ENCODE data around the gene TMED10. TPM values are rescaled to one million over a fixed set of nuclear protein-coding genes. Genes with fewer than 3 reads are reported as not detected.

The TMED10 gene
- total RNA-seq, 2 donors from 2014 or later, result 261 to 325 TPM

- Histone ChIP-seq H3K9me3 (no peaks in the 10 kb centered on the region), H3K27me3 (no peaks in the 10 kb centered on the region), H3K36me3 (peaks cover 40% of the 10 kb centered on the region), H3K4me3 (no peak overlapping the region), H3K4me1 (no peaks in the 10 kb centered on the region), H3K27ac (no peak overlapping the region)
- TF ChIP-seq CTCF (IDR thresholded peaks at IDR 0.05), result no peak
- DNase-seq (ENCODE audit: low spot score), result no peak
Observed at GRCh38 chr14:75081660-75082229, 94.7 kb downstream of the TMED10 start.

Other genes starting within 250 kb of the TMED10 start
- 1 to 10 TPM; 3.3 to 7.0 TPM for gene PGF, start 221.0 kb downstream of the TMED10 start, total RNA-seq
- 10 to 100 TPM; 26.1 to 35.3 TPM for gene EIF2B2, start 173.7 kb downstream of the TMED10 start, total RNA-seq
- gene MLH3, start 125.1 kb downstream of the TMED10 start, total RNA-seq, result 10 to 100 TPM; 16.1 to 19.1 TPM
- 10 to 100 TPM; 11.0 to 19.5 TPM for gene ACYP1, start 112.6 kb downstream of the TMED10 start, total RNA-seq
- 10 to 100 TPM in 1 of 2 donors, 1 to 10 TPM in 1; 4.8 to 10.5 TPM for gene ZC2HC1C, start 107.0 kb downstream of the TMED10 start, total RNA-seq
- gene NEK9, start 49.6 kb downstream of the TMED10 start, total RNA-seq, result 10 to 100 TPM; 45.7 to 49.2 TPM
- gene FOS, start 102.2 kb upstream of the TMED10 start, total RNA-seq, result 100 to 1,000 TPM; 232 to 555 TPM

Measured in right atrium auricular region (tissue), 2 donors.